HG02943 (cell line): ENCODE measurements around the gene TUBB4A.
A peak's percentile ranks its signal among the peaks of the same experiment; 100 is the strongest.

ENCODE experiments used
- ATAC-seq: cut with Tn5 transposase; IDR thresholded peaks from one replicate; pipeline ENCODE4 v1.9.1; 2021; ENCODE audit warnings: mild to moderate bottlenecking, low read depth, moderate library complexity; ENCODE audit not compliant: unreplicated experiment

Gene TUBB4A

DNA sequence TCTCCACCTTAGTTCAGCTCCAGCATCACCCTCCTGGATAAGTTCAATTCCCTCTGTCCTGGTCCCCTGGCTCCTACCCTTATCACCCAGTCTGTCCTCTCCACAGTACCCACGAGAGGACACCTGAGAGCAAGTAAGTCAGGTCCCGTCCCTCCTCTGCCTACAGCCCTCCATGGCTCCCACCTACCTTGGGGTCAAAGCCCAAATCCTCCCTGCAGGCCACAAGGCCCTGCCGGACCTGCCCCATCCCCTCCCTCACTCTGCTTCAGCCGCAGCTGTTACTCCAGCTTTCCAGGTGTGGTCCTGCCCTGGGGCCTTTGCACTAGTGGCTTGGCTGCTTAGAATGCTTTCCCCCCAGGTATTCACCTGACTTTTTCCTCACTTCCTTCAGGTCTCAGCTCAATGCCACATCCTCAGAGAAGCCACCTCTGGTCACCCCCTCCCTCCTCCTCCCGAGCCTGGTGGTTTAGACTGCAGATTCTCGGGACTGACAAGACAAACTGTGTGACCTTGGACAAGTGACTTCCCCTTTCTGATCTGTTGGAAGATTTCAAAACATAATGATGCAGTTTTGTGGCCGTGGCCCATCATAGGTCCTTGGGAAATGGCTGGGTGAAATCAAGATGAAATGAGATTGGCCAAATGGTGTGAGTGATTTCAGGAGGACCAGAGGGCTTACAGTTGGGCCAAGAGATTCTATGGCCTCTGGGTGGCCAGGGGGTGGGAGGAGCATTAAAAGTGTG, 3.6 kb downstream of the TUBB4A start:
- no peak for ATAC-seq

DNA sequence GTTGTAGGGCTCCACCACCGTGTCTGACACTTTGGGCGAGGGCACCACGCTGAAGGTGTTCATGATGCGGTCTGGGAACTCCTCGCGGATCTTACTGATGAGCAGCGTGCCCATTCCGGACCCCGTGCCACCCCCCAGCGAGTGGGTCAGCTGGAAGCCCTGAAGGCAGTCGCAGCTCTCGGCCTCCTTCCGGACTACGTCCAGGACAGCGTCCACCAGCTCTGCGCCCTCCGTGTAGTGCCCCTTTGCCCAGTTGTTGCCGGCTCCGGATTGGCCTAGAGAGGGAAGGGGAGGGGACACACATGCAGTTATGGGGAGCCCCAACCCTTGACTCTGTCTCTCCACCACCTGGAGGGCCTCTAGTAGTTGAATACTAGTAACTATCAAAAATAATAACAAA, 6.2 kb downstream of the TUBB4A start:
- no peak for ATAC-seq

DNA sequence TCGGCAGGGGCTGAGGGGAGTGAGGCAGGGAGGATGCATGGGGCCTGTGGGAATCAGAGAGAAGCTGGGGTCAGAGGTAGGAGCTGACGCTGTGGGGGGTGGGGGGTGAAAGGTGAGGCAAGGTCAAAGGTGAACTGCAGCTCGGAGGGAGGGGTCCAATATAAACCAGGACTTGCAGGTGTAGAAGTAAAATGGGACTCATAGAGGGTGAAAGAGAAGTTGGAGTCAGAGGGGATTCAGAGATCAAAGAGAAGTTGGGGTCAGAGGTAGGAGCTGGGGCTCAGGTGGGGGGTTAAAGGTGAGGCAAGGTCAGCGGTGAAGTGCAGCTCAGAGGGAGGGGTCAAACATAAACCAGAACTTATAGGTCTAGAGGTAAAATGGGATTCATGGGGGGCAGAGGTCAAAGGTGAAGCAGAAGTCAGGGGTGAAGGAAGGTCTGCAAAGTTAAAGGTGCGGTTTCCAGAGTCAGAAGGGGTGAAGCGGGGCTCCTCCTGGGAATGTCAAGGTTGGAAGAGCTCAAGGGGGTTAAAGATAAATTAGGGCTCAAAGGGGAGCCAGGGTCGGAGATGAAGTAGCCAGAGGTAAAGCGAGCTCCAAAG, 7.6 kb downstream of the TUBB4A start:
- no peak for ATAC-seq

DNA sequence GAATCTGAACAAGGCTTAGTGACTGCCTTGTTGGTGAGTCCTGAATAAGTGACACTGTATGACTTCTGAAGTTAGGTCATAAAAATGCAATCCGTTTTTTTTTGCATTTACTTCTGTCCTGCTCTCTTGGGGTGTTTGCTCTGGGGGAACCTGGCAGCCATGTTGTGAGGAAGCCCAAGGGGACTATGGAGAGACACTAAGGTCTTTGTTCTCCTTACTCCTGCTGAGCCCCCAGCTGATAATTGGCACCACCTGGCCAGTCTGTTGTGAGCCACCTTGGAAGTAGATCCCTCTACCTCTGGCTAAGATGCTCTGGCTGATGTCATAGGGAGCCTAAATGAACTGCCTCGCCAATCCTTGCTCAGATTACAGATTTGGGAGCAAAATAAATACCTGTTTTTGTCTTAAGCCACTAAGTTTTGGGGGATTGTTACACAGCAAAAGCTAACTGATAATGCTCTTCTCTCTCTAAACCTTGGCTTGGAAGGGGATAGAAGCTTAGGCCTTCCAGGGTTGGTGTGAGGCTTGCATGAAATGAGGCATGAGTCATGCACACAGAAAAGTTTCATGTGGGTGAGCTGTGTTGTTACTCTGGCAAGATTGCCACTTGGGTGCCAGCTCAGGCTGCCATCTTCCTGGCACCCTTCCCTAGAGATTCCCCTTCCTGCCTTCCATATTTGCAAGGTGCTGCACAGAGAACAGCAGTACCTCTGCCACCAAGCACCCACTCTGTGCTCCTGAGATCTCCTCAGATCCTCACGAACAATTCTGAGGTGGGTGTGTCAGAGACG, 10.1 kb downstream of the TUBB4A start:
- no peak for ATAC-seq

DNA sequence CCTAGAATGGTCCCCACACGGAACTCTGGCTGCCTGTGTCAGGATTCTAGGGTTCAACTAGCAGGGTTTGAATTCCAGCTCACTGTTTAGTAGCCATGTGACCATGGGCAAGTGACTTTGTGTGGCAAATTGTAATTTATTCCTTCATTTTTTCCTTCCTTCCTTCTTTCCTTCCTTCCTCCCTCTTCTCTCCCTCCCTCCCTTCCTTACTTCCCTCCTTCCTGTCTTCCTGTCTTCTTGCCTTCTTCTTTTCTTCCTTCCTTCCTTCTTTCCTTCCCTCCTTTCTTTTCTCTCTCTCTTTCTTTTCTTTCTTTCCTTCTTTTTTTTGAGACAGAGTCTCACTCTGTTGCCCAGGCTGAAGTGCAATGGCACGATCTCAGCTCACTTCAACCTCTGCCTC, 12.0 kb downstream of the TUBB4A start:
- ATAC-seq = no peak

DNA sequence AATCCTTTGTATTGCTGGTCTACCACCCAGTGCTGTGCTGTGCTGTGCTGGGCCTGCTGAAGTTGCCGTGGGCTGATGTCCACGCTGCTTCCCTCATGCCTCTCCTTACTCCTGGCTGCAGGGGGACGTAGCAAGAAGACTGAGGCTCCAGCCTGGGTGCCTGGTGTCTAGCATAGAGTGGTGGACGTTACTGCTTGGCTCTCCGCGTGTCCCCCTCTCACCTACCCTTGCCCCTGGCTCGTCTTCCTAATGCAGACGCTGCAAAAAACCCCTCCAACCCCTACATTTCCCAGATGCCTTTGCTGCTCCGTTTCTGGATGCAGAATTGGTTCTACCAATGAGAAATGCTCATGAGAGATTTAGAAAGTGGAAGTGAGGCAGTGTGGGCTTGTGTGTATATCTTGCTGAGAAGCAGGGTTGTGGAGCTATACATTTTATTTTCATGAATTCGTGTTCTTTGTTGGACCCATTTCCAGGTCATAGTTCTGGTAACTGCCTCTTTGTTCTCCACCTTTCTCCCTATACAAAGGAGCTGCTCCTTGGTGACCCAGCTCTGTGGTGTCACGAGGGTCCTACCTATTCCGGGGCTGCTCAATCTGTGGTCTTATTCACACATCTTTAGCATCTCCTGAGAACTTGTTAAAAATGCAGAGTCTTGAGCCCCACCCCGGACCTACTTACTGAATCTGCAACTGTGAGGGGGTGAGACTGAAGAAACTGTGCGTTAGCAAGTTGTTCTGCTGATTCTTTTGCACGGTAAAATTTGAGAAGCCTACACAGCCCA, 12.6 kb downstream of the TUBB4A start:
- ATAC-seq = no peak

DNA sequence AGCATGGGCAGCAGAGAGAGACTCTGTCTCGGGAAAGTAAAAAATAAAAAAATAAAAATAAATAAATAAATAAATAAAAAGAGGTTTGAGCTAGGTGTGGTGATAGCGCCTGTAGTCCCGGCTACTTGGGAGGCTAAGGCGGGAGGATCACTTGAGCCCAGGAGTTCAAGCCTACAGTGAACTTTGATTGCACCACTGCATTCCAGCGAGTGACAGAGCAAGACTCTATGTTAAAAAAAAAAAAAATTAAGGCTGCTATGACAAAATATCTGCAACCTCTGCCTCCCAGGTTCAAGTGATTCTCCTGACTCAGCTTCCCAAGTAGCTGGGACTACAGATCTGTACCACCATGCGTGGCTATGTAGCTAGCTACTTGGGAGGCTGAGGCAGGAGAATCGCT, 17.3 kb downstream of the TUBB4A start:
- no peak for ATAC-seq

DNA sequence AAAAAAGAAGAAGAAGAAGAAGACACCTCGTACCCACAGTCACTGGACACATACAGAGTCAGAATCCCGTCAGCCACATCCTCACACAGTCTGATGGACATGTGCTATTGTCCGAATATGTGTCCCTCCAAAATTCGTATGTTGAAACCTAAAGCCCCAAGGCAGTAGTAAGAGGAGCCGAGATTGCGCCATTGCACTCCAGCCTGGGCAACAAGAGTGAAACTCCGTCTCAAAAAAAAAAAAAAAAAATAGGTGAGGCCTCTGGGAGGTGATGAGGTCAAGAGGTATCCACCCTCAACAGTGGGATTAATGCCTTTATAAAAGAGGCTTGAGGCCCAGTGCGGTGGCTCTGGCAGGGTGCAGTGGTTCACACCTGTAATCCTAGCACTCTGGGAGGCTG, 17.9 kb downstream of the TUBB4A start:
- ATAC-seq = no peak

DNA sequence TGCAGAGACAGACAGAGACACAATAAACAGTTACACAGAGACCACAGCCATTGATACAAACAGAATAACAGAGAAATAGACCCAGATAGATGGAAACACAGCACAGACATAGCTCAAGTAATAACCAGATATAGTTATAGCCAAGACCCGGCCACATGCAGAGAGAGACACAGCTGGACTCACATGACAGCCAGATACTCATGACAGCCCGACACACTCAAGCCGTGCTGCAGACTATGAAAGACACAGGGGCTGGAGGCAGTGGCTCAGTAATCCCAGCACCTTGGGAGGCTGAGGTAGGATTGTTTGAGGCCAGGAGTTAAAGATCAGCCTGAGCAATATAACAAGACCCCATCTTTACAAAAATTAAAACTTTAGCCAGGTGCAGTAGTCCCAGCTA, 18.9 kb downstream of the TUBB4A start:
- ATAC-seq = no peak

DNA sequence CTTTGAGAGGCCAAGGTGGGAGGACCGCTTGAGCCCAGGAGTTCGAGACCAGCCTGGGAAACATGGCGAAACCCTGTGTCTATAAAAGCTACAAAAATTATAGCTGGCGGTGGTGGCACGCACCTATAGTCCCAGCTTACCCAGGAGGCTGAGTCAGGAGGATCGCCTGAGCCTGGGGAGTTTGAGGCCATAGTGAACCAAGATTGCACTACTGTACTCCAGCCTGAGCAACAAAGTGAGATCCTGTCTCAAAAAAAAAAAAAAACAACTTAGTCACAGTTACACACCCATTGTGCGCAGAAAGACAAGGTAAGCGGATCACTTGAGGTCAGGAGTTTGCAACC, 19.8 kb downstream of the TUBB4A start:
- no peak for ATAC-seq

DNA sequence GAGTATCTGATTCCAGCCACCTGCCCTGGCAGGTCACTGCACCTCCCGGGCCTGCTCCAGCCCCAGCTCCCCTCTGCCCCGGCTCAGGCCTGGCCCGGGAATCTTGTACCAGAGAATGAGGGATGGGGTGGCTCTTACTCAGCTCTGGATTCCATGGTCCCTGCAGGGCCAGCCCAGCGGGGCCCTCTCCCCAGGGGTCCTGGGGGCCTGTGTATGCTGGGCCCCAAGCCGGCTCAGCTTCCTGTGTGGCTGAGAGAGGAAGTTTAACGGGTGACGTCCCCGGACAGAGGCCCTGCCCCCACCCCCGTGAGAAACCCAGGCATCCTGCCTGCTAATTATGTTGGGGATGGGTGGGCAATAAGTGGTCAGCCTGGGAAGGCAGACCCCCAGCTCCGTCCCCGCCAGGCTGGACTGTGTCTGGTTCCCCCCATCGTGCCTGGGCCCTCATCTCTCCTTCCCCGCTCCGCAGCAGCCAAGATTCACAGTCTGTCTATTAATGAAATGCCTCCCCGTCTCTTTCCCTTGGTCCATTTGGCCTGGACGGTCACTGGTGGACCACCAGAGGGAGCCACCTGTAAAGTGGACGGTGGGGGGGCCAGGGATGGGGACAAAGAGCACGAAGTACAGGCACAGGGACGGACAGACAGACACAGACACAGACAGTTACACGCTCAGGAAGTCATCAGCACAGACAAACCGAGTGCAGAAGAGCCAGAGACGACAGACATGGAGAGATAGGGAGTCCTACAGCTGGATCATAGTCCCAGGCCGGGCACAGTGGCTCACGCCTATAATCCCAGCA, 20.4 kb downstream of the TUBB4A start, which contains the start of gene DENND1C:
DENND1C (minus strand) TSS at position 247 of the 802 bp plus-strand sequence; CDS start at position 155, 92 bp downstream.
- peak; percentile 62 for ATAC-seq

DNA sequence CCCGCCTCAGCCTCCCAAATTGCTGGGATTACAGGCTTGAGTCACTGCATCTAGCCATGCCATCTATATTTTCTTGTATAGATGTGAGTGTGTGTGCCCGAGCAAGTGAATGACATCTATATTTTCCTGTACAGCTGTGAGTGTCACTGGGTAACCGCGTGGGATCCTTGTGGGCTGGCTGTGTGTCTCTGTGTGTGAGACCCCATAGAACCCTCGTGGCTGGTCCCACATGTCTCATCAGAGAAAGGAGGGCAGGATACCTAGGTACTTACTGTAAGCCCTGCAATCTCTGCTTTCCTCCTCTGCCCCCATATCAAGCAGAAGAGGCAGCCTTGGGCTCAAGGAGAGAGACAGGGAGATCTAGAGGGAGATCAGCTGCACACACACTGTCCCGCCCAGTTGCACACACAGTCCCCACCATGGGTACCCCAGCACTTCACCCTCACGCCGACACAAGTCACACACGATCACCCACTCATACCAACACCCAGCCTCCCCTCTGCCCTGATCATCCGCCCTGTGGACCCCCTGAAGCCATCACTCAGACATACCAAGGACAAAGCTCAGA, 21.2 kb downstream of the TUBB4A start:
- ATAC-seq = no peak

DNA sequence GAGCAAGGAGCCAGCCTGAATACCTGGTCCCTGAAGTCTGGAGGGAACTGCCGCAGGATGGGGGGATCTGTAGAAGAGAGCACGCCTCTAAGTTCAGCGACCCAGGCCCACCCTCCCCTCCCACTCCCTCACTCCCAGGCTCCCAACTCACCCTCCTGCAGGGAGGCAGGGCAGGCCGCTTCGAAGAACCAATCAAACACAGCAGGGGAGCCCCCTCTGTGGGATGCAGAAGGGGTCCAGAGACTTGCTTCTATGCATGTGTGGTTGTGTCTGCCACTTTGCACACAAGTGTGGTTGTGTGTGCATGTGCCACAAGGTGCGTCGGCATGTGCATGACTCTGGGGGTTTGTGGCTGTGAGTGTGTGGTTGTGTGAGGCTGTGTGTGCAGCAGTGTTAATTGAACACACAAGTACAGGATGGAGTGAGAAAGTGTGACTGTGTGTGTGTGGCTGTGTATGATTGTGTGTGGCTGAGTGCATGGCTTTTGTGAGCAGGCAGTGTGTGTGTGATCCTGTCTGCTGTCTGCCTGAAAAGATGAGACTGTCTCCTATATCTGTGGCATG, 22.2 kb downstream of the TUBB4A start:
- no peak for ATAC-seq

DNA sequence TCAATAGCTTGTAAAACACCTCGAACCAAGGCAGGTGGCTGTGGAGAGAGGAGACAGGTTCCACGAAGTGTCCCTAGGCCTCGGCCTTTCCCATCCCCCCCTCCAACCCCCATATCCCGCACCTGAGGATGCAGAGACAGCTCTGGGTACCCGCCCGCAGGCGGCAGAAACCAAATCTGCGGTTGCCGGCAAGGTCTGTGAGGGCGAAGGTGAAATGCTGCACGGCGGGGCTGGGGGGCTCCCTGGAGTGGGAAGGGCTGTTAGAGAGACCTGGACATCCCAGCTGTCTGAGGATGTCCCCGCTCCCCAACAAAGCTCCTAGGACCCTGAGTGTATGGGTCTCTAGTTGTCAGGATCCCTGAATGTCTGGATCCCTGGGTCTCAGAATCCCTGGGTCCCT, 23.3 kb downstream of the TUBB4A start:
- no peak for ATAC-seq

DNA sequence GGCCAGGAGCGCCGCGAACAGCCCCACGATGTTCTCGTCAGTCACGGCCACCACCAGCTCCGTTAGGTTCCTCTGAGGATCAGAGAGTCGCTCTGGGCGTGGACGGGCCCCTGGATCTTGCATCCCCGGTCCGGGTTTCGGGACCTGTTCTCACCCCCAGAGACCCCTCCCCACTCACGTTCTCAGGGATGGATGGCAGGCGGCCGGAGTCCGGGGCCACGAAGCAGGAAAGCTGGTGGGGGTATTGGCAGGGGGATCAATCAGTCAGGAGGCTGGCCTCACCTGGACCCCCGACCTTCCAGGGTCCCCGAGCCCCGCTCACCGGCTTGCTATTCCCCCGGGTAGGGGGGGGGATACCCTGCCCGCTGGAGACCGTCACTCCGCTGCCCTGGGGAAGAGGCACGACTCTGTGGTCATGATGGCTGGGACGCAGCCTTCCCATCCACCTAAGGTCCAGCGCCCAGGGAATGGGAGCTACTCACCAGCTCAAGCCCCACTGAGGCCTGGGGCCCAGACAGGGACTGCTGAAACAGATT, 25.1 kb downstream of the TUBB4A start:
- ATAC-seq = no peak

DNA sequence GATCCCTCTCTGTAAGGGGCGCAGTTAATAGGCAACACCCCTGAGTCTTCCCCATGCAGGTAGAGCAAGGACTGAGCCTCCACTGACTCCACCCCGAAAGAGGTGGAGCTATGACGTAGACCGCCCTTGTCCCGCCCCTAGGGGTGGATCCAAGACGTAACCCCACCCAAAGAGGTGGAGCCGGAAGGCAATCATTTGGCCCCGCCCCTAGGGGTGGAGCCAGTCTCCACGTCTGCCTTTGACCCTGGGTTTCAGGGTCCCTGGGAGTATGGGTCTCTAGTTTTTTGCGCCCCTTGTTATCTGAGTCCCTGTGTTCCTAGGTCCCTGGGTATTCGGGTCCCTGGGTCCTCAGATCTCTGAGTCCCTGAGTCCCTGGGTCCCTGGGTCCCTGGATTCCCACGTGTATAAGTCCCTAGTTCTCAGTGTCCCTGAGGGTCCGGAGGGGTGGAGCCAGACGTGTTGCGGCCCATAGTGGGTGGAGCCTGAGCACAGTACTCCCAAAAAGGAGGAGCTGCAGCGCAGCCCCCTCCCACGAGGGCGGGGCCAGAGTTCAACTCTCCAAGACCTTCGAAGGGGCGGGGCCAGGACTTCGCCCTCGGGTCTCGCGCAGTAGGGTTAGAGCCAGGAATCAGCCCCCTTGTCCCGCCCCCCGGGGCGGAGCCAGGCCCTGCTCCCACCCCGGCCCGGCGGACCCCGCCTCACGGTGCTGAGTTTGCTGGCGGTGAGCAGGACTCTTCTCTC, 25.8 kb downstream of the TUBB4A start:
- ATAC-seq = no peak

DNA sequence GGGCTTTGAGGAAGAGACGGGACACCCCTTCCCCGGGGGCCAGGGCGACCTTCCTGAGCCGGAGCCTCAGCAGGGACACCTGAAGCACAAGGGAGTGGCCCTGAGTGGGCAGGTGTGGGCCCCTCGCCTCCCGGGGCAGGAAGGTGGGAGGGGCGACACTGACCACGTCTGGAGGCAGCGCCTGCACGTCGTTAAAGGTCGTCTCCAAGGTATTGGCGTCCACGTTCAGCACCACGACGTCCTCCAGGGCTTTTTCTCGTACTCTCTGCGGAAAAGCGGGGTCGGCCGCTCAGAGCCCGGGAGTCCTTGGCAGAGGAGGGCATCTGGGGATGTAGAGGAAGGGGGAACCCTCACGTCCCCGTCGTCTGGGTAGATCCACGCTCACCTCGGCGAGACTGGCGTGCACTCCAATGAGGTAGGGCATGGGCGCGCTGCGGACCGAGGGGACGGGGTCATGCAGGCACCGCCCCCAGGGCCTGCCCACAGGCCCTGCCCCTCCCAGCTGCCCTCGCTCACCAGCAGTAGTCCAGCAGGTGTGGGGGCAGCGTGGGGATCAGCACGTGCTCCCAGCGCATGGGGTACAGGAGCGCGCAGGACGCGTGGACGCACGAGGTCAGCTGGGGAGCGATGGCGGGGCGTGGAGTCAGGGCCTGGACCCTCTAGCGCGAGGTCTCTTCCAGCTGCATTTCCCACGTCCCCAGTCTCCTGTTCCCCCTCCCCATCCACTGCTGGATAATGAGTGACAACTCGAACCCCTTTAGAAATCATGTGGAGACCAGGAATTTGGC, 26.6 kb downstream of the TUBB4A start:
- ATAC-seq = no peak

DNA sequence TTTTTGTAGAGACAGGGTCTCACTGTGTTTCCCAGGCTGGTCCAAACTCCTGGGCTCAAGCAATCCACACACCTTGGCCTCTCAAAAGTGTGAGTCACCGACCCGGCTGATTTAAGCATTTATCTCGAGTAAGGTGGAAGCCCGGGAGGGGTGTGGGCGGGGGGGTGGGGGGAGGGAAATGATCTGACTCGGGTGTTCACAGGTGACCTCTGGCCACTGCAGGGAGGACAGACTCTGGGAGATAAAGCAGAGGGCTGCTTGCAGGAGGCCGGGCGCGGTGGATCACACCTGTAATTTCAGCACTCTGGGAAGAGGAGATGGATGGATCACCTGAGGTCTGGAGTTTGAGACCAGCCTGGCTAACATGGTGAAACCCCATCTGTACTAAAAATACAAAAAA, 28.5 kb downstream of the TUBB4A start:
- ATAC-seq = no peak
